DOHH2 (cell line): ENCODE results near the gene NLE1.
"Not testable (repeated sequence)": the region's sequence is repeated elsewhere in the genome, so short reads cannot be mapped to it uniquely, and the experiment has no call there.

Source experiments
- EZH2phosphoT487 ChIP-seq: fragments of 200-600 bp; sonication (generic); IDR thresholded peaks from 2 replicates; pipeline ENCODE4 v1.6.1; 2017; ENCODE audit warnings: borderline replicate concordance, mild to moderate bottlenecking, antibody characterized with exemption, low read length, moderate library complexity, mixed read lengths
- TF ChIP-seq, protein P1 (sequence below): fragments of 200-600 bp; sonication (generic); IDR thresholded peaks from one replicate; pipeline ENCODE4 v1.5.1; 2014; ENCODE audit warnings: antibody characterized with exemption, mild to moderate bottlenecking, low read depth, low read length; ENCODE audit not compliant: poor library complexity, severe bottlenecking

DNA sequence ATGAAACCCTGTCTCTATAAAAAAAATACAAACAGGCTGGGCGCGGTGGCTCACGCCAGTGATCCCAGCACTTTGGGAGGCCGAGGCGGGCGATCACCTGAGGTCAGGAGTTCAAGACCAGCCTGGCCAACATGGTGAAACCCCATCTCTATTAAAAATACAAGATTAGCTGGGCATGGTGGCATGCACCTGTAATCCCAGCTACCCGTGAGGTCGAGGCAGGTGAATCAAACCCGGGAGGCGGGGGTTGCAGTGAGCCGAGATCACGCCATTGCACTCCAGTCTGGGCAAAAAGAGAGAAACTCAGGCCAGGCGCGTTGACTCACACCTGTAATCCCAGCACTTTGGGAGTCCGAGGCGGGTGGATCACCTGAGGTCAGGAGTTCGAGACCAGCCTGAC is 31.3 kb downstream of the NLE1 start:
- TF ChIP-seq, protein P1, sequence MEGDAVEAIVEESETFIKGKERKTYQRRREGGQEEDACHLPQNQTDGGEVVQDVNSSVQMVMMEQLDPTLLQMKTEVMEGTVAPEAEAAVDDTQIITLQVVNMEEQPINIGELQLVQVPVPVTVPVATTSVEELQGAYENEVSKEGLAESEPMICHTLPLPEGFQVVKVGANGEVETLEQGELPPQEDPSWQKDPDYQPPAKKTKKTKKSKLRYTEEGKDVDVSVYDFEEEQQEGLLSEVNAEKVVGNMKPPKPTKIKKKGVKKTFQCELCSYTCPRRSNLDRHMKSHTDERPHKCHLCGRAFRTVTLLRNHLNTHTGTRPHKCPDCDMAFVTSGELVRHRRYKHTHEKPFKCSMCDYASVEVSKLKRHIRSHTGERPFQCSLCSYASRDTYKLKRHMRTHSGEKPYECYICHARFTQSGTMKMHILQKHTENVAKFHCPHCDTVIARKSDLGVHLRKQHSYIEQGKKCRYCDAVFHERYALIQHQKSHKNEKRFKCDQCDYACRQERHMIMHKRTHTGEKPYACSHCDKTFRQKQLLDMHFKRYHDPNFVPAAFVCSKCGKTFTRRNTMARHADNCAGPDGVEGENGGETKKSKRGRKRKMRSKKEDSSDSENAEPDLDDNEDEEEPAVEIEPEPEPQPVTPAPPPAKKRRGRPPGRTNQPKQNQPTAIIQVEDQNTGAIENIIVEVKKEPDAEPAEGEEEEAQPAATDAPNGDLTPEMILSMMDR, result not testable (repeated sequence)
- not testable (repeated sequence) for TF ChIP-seq EZH2phosphoT487
